ENCODE results near the gene RPL39. TPM values are rescaled to one million over a fixed set of nuclear protein-coding genes. Genes with fewer than 3 reads are reported as not detected.

The RPL39 gene
- total and polyA plus RNA-seq, 2 of the 8 experiments (the other 6 are each of a cell fraction or from before 2014, with no cell fraction given), result 1,942 to 2,394 TPM

DNA sequence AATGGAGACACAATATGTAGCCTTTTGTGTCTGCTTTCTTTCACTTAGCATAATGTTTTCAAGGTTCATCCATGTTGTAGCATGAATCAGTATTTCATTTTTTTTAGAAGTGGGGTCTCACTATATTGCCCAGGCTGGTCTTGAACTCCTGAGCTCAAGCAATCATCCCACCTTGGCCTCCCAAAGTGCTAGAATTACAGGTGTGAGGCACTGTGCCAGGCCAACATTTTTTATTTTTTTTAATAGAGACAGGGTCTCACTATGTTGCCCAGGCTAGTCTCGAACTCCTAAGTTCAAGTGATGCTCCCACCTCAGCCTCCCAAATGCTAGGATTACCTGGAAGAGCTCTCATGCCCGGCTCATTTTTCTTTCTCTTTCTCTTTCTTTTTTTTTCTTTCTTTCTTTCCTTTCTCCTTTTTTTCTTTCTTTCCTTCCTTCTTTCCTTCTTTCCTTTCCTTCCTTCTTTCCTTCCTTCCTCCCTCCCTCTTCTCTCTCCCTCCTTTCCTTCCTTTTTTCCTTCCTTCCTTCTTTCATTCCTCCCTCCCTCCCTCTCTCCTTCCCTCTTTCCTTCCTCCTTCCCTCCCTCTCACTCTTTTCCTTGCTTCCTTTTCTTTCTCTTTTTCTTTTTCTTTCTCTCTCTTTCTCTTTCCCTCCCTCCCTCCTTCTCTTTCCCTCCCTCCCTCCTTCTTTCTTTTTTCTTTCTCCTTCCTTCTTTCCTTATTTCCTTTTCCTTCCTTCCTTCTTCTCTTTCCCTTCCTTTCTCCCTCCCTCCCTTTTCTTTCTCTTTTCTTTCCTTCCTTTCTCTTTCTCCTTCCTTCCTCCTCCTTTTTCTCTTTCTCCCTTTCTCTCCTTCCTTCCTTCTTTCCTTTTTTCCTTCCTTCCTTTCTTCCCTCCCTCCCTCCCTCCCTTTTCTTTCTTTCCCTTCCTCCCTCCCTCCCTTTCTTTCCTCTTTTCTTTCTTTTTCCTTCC is 10.1 kb upstream of the RPL39 start:
- DNase-seq (ENCODE audit: low read depth in 1 of 2, low spot score in 2 of 2) (no peak), FAIRE-seq (no peak)
- Histone ChIP-seq H2BK5ac (ENCODE audit: low read depth, low read length) (no peak overlapping the region), H3K79me1 (ENCODE audit: low read depth, low read length) (no peaks in the 10 kb centered on the region), H3K18ac (ENCODE audit: extremely low read depth, low read length) (no peak overlapping the region), H3K4me3 (ENCODE audit: extremely low read depth in 1 of 4, insufficient read depth in 2 of 4, low read depth in 3 of 4, low read length in 4 of 4) (no peak overlapping the region), H2BK15ac (ENCODE audit: low read length) (no peak overlapping the region), H3K4ac (replicated peaks; ENCODE audit: insufficient read length, low read depth, low read length) (no peak overlapping the region), H3K4me1 (replicated peaks in 1 of 4; ENCODE audit: control insufficient read depth in 3 of 4, insufficient read depth in 4 of 4, low read length in 3 of 4) (no peaks in the 10 kb centered on the region), H3K4me2 (ENCODE audit: insufficient read depth in 1 of 2, low read depth in 2 of 2, low read length in 2 of 2) (no peak overlapping the region), H3K27ac (ENCODE audit: low read depth, low read length) (no peak overlapping the region), H3K14ac (ENCODE audit: insufficient read length) (no peak overlapping the region), H4K91ac (replicated peaks; ENCODE audit: insufficient read length, low read length) (no peak overlapping the region), H3K56ac (replicated peaks; ENCODE audit: insufficient read length, low read depth, low read length) (no peak overlapping the region), H2BK20ac (ENCODE audit: low read length) (no peak overlapping the region), H3K36me3 (ENCODE audit: control insufficient read depth in 2 of 4, insufficient read depth in 4 of 4, low read length in 3 of 4) (no peaks in the 10 kb centered on the region), H2BK120ac (replicated peaks; ENCODE audit: low read depth, low read length) (no peak overlapping the region), H3K23ac (ENCODE audit: insufficient read length) (no peak overlapping the region), H2BK12ac (ENCODE audit: low read depth, low read length) (no peak overlapping the region), H3K79me2 (ENCODE audit: control insufficient read depth in 1 of 2, insufficient read depth in 2 of 2, low read length in 2 of 2) (no peaks in the 10 kb centered on the region), H4K20me1 (replicated peaks in 1 of 2; ENCODE audit: control insufficient read depth in 1 of 2, insufficient read depth in 2 of 2, low read length in 2 of 2) (no peaks in the 10 kb centered on the region), H3K9ac (replicated peaks in 1 of 4; ENCODE audit: extremely low read depth in 1 of 4, low read depth in 3 of 4, low read length in 3 of 4) (no peak overlapping the region), H3K23me2 (ENCODE audit: low read depth, low read length) (no peaks in the 10 kb centered on the region), H4K5ac (ENCODE audit: insufficient read length, low read depth, low read length) (no peak overlapping the region), H4K8ac (ENCODE audit: extremely low read depth, insufficient read depth, low read length) (no peak overlapping the region), H2AK5ac (ENCODE audit: low read depth, low read length) (no peak overlapping the region), H3K27me3 (replicated peaks in 1 of 4; ENCODE audit: control insufficient read depth in 3 of 4, extremely low read depth in 1 of 4, insufficient read depth in 3 of 4, low read length in 3 of 4) (no peaks in the 10 kb centered on the region), H2AFZ (ENCODE audit: low read length) (no peak overlapping the region), H3K9me3 (ENCODE audit: insufficient read depth in 2 of 2, low read depth in 1 of 2, low read length in 1 of 2) (no peaks in the 10 kb centered on the region)
- ChIA-PET POLR2A (ENCODE audit: partially characterized antibody) (interaction anchor here (0.6 to 2.5 kb wide), 4 partner anchors 9 to 15 kb away, joined by 3 to 13 read pairs (median 3); partner anchors contain the start of gene RPL39), CTCF (ENCODE audit: partially characterized antibody) (no interaction called here)
- WGBS, 2 experiments (ENCODE audit: extremely low coverage in 1 of 2, insufficient coverage in 1 of 2, insufficient read length in 1 of 2, insufficient replicate concordance in 2 of 2, low coverage in 1 of 2, low lambda C conversion rate in 2 of 2, missing lambda C conversion rate in 1 of 2), result 100% methylated on average over 1 of the region's 2 CpGs; no CpG with 5 or more reads in 1 of the 2 experiments
- TF ChIP-seq CHD2 (IDR thresholded peaks at IDR 0.05; ENCODE audit: low read length) (no peak), SAP30 (IDR thresholded peaks at IDR 0.05; ENCODE audit: insufficient read depth, insufficient replicate concordance, low read length) (no peak), SIRT6 (IDR thresholded peaks at IDR 0.05; ENCODE audit: low read length) (no peak), TBP (IDR thresholded peaks at IDR 0.05; ENCODE audit: low read depth, low read length) (no peak), EP300 (IDR thresholded peaks at IDR 0.05; ENCODE audit: borderline replicate concordance in 1 of 2, low read depth in 2 of 2, low read length in 2 of 2) (no peak), BRCA1 (IDR thresholded peaks at IDR 0.05; ENCODE audit: low read depth, low read length) (no peak), YY1 (IDR thresholded peaks at IDR 0.05; ENCODE audit: low read depth, low read length) (no peak), SIX5 (IDR thresholded peaks at IDR 0.05; ENCODE audit: low read depth, low read length) (no peak), MAFK (IDR thresholded peaks at IDR 0.05; ENCODE audit: low read depth, low read length) (no peak), RXRA (IDR thresholded peaks at IDR 0.05; ENCODE audit: insufficient read depth, low read depth, low read length) (no peak), TCF12 (IDR thresholded peaks at IDR 0.05; ENCODE audit: low read depth, low read length) (no peak), CEBPB (IDR thresholded peaks at IDR 0.05; ENCODE audit: low read depth, low read length) (no peak)
